ENCODE measurements around the gene LYAR.

GRCh38 chr4:4249866-4250265 lies 40.1 kb downstream of the LYAR start:
- TF ChIP-seq CTCF (IDR thresholded peaks at IDR 0.05; ENCODE audit: low read depth, low read length, missing input control) (no peak), HNF4G (IDR thresholded peaks at IDR 0.05) (no peak), SP1 (IDR thresholded peaks at IDR 0.05) (no peak), YY1 (IDR thresholded peaks at IDR 0.05) (no peak)

All from liver (tissue), 3 donors.